ENCODE results near the gene NRXN3. TPM values are rescaled to one million over a fixed set of nuclear protein-coding genes. Genes with fewer than 3 reads are reported as not detected.

NRXN3 gene
- total RNA-seq, 1 donor from 2014 or later, result 0.60 TPM

DNA sequence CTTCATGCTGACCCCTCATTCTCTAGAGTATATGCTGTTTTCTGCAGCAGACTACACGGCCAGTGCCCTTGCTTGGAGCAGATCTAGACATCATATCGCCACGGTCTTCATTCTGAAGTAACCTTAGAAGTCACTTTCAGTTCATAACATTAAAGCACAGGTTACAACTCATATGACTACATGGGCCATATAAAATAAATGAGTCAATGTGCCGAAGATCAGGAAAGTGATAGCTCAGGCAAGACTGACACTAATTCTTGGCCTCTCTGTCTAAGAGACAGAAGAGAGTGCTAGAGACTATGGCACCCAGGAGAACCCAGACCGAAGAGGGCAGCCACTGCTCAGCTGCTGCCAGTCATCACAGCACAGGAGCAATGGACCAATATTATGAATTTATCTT lies 1431.4 kb downstream of the NRXN3 start:
- ATAC-seq, result no peak

DNA sequence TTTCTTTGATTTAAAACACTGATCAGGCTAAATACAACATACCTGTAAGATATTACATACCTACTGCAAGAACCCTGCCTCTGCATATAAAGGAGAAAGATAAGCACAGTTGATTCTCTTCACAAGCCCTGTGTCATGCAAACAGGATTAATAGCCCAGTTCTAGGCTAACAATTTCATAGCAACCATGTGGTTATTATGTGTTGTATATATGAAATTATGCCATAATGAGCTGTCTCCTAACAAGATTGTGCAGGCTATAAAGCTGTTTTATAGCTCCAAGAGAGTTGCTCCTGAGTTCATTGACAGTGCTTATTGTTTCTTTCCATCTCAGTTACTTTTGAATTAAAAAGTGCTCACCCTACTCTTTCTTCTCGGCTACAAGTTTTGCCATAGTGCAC lies 1431.9 kb downstream of the NRXN3 start:
- ATAC-seq, result no peak

DNA sequence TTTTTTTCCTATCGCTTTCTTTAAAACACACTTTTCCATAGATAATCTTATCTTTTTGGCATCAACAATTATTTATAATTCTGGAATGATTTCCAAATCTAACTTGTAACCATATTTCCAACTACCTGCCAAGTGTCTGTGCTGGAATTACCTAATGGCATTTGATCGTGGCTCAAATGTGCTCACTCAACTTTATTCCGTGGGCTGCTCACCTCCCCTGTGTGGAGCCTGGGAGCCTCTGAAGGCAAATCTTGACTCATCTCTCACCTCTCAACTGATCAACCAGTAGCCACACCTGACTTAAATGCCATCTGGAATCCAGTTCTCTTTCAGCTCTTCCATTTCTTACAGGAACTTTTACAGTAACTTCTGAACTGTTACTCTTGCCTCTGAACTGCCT lies 1432.6 kb downstream of the NRXN3 start:
- no peak for ATAC-seq

DNA sequence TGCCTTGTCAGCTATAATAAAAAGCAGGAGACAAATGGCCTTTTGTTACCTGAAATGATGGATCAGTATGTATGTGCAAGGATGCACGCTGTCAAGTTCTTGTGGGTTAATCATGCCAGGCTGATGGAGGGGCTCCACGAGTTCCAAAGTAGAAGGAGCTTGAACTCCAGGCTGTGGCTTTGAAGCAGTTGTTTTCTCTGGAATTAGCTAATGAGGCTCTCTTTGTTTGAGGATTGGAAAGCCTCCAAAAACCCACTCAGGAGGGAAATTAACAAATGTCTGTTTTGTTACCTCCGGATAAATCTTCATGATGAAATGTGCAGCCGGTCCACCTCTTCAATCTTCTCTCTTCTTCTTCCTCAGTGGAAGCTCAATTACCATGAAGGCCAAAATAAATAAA lies 1435.7 kb downstream of the NRXN3 start:
- no peak for ATAC-seq

DNA sequence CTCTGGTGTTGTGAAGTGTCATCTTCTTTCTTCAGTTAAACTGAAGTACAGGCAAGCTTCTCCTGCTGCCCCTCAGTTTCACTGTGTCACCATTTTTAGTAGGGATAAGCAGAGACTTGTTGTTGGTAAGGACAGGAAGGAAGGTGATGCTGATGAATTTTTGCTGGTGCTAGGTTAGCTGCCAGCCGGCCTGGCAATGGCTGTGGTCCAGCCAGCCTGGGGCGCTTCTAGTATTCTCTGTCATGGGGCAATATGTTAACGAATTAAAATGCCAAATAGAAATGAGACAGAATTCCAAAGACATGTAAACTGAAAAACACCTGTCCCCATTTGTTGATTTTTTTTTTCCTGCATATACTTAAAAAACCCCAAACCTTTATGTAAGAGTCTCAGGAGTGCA lies 1438.3 kb downstream of the NRXN3 start:
- no peak for ATAC-seq

DNA sequence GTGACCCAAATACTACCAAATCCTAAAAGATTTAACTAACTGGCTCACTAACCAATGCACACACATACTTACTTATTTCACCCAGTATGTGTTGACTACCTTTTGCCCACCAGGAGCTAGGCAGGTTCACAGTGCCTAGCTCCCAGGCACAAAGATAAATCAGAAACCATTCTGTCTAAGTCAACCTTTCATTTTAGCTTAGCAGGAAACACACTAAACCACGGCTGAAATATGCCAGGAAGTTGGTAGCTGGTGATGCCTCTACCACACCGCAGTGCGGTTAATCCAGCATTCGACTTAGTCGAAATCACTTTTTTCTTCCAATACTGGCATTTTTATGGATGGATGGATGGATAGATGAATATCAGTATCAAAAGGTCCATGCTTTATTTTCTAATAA lies 1443.5 kb downstream of the NRXN3 start:
- no peak for ATAC-seq

DNA sequence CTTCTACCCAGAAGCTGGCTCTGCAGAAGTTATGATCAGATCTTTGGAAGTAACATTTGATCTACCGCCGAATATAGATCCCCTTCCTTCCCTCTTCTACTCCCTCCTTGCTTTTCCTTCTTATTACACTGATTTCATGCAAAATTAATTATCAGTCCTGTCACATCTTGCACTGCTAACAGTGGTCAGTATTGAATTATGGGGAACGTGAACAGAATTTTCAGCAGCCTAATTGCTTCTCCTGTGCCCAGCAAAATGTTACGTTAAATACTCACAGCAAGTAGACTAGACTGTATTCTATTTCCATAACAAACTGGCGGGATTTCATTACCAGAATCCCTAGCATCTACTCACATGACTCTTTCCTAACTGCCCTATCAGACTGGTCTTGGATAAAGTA lies 1444.3 kb downstream of the NRXN3 start:
- ATAC-seq, result no peak

DNA sequence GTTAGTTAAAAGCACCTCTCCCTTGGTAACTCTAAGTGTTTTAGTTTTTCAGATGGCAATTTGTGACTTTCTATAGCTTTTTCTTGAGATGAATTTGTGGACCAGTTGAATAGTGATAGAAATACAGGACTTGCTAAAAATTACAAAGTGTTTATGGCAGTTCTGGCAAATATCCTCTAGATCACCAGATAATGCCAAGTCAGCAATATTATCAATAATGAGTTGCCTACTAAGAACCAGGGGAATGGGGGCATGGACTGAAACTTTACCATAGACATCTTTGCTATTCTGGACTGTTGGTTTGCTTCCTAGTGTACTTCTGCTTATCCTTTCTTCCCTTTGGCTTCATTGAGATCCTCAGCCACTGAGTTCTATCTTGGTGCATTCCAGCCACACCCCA lies 1456.9 kb downstream of the NRXN3 start:
- no peak for ATAC-seq

DNA sequence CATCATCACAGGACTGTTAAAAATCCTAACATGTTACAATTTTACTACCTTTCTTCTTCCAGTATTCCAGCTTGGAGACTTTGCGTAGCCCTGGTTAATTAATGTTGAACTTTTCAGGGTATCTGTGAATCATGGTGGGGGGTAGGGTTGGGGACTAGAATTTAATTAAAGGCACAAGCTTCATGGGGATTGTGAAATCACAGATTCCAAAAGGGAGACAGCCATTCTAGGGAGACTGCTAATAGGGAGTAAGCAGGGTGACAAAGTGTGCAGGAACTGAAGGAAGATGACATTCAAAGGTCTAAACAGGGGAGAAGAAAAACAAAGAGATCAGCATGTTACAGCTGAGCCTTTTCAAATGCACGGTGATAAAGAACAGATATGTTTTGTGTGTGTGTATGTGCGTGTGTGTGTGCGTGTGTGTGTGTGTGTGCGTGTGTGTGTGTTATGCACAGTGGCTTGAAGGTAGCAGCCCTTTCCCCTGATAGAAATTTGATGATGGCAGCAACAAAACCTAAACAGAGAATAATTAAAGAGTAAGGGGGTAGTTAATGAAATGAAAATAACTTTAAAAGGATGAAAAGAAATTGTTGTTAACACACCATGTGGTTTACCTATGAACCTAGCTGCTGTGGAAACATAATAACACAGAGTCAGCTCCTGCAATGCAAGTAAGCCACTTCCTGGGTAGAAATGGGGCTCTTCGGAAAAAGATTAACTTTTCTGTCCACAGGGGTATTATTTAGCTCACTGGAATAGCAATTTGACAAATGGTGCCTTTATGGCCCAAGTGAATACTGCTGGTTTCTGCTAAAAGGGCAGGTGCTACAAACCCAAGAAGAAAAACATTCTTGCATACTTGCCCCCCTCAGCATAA lies 1459.5 kb downstream of the NRXN3 start:
- no peak for ATAC-seq

DNA sequence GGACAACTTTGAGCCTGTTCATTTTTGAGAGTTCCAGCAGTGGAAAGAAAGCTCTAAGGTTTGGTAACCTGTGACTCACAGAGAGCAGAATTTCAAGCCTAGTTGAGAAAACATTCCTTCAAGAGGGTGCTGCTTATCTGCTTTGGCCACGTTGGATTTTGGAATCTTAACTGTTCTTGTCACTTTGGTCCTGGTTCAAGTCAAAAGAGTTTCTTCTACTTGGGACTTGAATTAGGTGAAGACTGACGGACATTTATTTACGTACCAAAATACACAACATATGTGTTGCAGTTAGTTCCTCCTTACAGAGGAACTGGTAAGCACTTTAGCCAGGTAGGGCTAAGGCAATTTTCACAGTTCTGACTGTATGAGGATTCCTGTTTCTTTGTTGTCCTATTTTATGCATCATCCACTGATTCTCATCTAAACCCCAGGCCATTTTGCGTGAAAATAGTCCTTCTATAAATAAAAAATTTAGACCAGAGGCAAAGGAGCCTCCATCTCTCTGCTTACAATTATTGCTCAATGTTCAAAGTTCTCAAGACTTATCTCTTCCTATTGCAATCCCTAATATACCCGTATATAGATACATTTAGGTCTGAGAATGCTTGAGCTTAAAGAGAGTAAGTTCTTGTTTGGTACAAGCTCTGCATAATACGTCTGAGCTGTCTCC lies 1460.3 kb downstream of the NRXN3 start:
- no peak for ATAC-seq

DNA sequence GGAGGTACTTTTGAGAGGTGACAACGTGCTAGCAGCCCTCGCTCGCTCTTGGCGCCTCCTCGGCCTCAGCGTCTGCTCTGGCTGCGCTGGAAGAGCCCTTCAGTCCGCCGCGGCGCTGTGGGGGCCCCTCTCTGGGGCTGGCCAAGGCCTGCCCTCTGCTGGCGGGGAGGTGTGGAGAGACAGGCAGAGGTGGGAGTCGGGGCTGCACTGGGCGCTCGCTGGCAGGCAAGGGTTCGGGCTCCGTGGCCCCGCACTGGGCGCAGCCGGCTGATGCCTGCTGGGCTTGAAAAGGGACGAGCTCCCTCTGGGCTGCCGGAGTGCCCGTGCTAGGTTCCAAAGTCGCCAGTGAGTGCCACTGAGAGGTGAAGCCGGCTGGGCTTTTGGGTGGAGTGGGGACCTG lies 1461.1 kb downstream of the NRXN3 start:
- ATAC-seq, result no peak

DNA sequence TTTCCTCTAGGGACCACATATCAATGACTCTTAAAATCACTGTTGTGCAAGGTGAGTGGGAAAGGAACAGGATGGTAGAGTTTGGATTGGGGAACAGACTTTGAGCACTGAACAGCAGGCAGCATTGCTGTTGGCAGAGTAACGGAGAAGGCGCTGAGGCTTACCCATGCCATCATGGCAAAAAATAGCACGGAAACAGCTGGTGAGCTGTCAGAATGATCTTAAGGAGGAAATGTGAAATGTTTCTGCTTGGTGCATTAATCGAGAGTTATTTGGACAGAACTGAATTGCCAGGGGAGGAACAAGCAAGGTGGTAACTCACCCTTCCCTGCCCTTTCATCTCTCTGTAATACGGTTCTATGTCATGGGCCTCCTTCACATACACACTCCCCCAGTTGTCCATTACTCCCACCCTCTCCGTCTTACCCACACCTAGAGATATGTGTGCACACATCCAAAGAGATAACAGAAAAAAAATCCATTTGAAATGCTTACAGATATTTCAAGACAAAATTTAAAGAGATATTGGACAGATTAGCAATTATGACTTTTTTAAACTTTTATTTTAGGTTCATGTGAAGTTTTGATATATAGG lies 1468.6 kb downstream of the NRXN3 start:
- ATAC-seq, result no peak

DNA sequence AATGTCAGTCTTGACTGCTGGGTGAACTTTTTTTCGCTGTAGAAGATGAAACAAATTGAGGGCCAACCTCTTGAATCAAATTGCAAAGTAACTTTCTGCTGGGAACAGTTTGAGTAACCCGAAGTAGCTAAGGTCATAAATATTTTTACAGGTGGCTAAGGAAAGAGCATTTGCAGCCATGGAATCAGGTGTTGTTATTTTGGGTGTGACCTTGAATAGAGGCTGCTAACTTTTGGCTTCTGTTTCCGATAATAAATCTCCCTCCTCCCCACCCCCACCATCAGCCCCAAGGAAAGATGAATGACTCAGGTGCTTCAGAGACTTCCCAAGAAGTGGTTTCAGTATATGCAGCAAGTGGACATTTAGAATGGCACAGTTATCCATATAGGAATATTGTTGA lies 1469.4 kb downstream of the NRXN3 start:
- ATAC-seq, result no peak

DNA sequence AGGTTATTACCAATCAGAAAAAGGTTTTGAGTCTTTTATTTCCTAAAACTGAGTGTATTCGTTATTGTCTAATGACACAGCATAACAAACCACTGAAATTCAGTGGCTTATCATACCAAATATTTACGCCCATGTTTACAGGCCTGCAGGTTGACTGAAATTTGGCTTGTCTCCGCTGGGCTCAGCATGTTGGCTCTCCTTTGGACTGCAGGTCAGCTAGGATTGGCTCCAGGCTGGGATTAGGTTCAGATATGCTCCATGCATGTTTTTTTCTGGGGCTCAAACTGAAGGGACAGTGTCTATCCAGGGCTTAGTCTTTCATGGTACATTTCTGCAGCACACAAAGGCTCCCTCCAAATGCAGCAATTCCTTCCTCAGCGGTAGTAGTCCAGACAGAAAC lies 1471.2 kb downstream of the NRXN3 start:
- no peak for ATAC-seq

DNA sequence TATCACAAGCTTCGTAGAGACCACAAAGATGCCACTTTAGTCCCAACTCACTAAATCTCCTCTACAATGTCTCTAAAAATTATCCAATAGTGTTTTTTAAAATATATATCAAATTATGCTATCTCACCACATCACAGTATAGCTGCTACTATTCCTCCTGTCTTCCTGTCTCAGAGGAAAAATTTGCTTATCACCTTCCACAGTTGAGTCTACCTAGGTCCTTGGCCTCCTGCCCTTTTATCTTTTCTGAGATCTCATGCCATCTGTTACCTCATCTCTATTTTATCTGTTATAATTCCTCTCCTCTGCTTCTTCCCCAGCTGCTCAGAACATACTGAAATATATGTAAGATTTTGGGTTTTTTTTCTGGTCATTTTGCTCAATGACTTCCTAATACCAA lies 1473.0 kb downstream of the NRXN3 start:
- no peak for ATAC-seq

DNA sequence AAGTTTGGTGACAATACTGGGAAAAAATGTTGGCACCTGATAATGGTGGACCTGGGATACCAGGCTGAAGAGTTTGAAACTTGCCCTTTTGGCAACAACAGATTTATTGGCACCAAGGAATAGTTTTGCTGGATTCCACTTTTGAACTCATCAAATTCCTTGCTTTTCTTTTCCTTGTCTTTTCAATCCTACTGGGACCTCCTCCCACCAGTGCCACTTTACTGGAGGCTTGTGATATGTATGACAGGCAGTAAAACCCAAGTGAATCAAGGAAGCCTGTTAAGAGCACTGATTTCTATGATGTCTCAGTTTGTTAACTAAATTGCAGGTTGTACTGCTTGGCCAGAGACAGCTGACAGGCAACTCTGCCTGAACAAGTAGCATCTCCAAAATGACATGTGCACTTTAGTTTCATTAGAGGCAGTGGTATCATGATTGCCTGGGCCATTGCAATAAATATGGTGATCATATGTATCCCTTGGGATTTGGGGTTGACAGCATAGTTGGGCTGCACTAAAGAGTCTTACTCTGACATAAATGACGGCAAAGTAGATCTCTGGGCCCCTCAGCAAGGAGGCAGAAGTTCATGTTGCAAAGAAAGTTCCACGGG lies 1475.7 kb downstream of the NRXN3 start:
- no peak for ATAC-seq

DNA sequence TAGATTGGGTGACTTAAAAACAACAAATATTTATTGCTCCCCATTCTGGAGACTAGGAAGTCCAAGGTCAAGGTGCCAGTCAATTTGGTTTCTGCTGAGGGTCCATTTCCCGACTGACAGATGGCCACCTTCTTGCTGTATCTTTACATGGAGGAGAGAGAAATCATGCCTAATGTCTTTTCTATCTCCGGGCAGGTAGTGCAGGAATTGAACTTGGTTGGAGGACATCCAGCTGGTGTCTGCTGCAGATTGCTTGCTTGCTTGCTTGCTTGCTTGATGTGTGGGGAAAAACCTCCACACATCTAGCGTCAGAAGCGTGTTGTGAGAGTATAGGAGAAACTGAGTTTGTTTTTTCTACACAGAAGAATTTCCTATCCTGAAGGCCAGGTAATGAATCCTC lies 1479.7 kb downstream of the NRXN3 start:
- no peak for ATAC-seq

DNA sequence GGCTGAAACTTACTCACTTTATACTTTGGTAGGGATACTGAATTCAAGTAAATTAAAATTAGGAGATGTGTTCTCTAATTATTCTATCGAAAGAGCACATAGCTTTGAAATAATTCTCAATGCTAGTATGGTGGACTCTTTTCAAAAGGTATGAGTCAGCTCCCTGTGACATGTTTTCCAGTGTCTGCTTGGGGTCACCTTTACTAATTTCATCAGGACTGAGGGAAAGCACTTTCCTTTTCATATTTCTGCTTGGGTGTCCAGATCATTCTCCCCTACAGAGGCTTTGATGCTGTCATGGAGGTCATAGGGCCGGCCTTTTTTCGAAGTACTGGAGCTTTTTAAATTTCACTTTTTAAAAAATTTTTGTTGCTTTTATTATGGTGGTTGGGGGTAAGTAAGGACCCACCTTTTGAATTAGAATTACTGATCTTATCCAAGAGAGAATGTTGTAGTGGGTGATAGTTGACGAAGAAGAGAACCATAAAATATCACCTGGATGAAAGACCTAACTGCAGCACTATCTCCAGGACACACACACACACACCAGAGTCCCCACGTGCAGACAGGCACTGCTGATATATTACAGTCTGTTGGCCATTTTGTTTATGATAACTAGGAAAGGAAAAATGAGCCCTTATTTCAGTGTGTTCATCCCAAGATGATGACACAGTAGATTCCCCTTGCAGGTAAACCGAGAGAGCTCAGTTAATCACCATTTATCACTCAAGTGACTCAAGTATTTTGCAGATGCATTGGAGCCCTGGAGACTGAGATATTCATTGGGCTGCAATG lies 1482.5 kb downstream of the NRXN3 start:
- no peak for ATAC-seq

DNA sequence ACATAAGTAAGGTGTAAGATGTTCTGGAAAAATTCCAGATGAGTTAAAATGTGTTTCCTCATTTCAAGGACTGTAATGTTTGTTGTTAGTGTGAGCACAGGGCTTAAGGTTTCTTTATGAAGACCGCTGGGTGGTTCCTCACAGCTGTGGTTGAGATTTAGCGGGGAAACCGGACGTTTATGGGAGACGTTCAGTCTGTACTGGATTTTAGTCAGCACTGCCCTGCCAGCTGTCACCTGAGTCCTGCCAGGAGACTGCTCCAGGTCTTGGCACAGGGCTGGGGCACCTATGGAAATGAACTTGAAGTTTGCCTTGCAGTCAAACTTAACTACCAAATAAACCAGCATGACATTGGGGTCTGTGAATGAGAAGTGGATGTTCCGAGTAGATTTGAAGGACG lies 1485.9 kb downstream of the NRXN3 start:
- no peak for ATAC-seq

DNA sequence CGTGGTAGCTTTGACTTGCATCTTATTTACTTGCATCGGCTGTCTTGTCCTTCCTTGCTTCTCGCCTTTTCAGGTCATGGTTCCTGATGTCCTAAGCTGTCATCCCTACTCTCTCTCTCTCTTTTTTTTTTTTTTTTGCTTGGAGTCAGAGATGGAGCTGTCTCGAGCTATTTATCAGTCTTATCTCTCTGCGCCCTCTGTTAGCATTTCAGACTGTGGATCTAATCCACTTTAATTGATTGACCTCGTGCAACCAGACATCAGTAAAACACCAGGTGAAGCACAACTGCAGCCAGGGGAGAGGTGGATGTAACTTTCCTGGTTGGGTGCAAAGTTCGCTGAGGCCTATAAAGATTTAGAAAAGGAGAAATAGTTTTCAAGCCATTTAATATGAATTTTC lies 1486.3 kb downstream of the NRXN3 start:
- ATAC-seq, result no peak

DNA sequence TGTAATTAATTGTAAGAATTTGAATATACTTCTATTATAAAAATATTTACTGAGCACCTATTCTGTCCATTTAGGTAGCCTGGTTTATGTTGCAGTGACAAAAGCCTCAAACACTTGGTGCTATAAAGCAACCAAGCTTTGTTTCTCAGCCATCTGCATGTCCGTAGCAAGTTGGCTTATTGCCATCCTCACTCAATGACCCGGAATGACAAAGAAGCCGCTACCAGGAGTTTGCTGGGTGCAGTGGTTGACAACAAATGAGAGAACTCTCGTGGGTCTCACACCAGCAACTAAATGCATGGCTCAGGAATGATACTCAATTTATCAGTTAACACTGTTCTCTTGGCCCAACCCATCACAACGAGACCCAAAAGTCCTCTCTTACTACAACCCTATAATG lies 1488.0 kb downstream of the NRXN3 start:
- ATAC-seq, result no peak

DNA sequence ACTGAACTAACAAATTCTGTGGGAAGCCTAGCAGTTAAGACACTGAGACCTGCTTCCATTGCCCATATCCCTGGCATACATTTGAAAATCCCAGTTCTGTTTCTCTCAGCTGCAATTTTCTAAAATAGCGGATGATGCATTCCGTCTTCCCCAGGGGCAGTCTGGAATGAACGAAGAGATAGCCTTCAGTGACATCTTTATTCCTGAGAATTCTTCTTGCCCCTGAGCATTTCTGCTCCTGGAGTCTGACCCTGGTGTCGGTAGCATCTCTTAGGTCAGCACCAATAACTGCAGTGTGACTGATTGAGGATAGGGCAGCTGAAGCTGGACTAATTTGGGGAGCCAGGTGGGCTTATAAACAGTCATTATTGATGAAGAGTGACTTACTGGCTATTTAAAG lies 1488.6 kb downstream of the NRXN3 start:
- ATAC-seq, result no peak
